Measurements from ENCODE around the gene MSANTD3.

DNA sequence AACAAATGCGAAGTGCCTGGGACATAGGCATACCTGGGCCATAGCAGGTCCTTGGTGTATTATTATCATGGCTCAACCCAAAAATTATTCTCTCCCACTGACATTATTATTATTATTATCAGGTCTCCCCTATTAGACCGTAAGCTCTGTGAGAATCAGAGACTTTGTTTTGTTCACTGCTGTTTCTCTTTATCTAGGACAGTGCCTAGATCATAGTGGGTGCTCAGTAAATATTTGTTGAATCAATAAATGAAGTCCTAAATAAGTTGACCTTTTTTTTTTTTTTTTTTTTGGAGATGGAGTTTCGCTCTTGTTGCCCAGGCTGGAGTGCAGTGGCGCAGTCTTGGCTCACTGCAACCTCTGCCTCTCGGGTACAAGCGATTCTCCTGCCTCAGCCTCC is 41.1 kb downstream of the MSANTD3 start:
- TF ChIP-seq, protein P1, sequence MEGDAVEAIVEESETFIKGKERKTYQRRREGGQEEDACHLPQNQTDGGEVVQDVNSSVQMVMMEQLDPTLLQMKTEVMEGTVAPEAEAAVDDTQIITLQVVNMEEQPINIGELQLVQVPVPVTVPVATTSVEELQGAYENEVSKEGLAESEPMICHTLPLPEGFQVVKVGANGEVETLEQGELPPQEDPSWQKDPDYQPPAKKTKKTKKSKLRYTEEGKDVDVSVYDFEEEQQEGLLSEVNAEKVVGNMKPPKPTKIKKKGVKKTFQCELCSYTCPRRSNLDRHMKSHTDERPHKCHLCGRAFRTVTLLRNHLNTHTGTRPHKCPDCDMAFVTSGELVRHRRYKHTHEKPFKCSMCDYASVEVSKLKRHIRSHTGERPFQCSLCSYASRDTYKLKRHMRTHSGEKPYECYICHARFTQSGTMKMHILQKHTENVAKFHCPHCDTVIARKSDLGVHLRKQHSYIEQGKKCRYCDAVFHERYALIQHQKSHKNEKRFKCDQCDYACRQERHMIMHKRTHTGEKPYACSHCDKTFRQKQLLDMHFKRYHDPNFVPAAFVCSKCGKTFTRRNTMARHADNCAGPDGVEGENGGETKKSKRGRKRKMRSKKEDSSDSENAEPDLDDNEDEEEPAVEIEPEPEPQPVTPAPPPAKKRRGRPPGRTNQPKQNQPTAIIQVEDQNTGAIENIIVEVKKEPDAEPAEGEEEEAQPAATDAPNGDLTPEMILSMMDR (IDR thresholded peaks at IDR 0.05) = no peak
- TF ChIP-seq POLR2A (IDR thresholded peaks at IDR 0.05) = no peak
